ENCODE data around the gene IL21. TPM values are rescaled to one million over a fixed set of nuclear protein-coding genes. Genes with fewer than 3 reads are reported as not detected.

The IL21 gene
- polyA plus RNA-seq, 1 of the 3 experiments (the other 2 are of a cell fraction): not detected

- H3K4me1 ChIP-seq (ENCODE audit: control insufficient read depth in 1 of 2, insufficient read depth in 2 of 2, low read depth in 1 of 2, low read length in 1 of 2): no peaks in the 10 kb centered on the region
- POLR2A ChIA-PET: no interaction called here
These were observed 31.5 kb upstream of the IL21 start for GRCh38 chr4:122652379-122652778.

GRCh38 chr4:122650148-122650547 is 29.3 kb upstream of the IL21 start:
- no peak overlapping the region for H3K4me2 ChIP-seq
- H3K36me3 ChIP-seq (replicated peaks in 1 of 2; ENCODE audit: control insufficient read depth in 1 of 2, insufficient read depth in 2 of 2, low read length in 1 of 2): no peaks in the 10 kb centered on the region
- H3K4me3 ChIP-seq (ENCODE audit: low read depth in 2 of 2, low read length in 1 of 2): no peak overlapping the region
- no peak overlapping the region for H3K9ac ChIP-seq
- no peaks in the 10 kb centered on the region for H3K27me3 ChIP-seq (ENCODE audit: insufficient read depth)
- H3F3A ChIP-seq (replicated peaks; ENCODE audit: insufficient read depth): no peaks in the 10 kb centered on the region
- TF ChIP-seq TEAD4 (IDR thresholded peaks at IDR 0.05; ENCODE audit: borderline replicate concordance, insufficient read depth) (no peak), CHD2 (IDR thresholded peaks at IDR 0.05; ENCODE audit: low read length, partially characterized antibody) (no peak), FOXM1 (IDR thresholded peaks at IDR 0.05; ENCODE audit: low read depth) (no peak), FOSL2 (IDR thresholded peaks at IDR 0.05; ENCODE audit: borderline replicate concordance, low read depth) (no peak)
- H2AFZ ChIP-seq (ENCODE audit: low read depth): no peak overlapping the region
- POLR2A ChIA-PET: no interaction called here
- H3K9me2 ChIP-seq: no peaks in the 10 kb centered on the region
- 91% methylated on average over 1 of the region's 1 CpG for WGBS (ENCODE audit: low lambda C conversion rate)
- H3K9me3 ChIP-seq: no peaks in the 10 kb centered on the region
- no peak overlapping the region for H3K27ac ChIP-seq (ENCODE audit: low read depth in 2 of 2, low read length in 1 of 2)
- H3K79me2 ChIP-seq (ENCODE audit: insufficient read depth): no peaks in the 10 kb centered on the region
- no peak for DNase-seq
- no peaks in the 10 kb centered on the region for H4K20me1 ChIP-seq (ENCODE audit: insufficient read depth)
- CTCF ChIA-PET: no interaction called here
- no peaks in the 10 kb centered on the region for H3K4me1 ChIP-seq (ENCODE audit: control insufficient read depth in 1 of 2, insufficient read depth in 2 of 2, low read depth in 1 of 2, low read length in 1 of 2)

More at GRCh38 chr4:122652379-122652778, 31.5 kb upstream of the IL21 start:
- H3K27me3 ChIP-seq (ENCODE audit: insufficient read depth): no peaks in the 10 kb centered on the region
- no peak overlapping the region for H3K4me2 ChIP-seq
- no peaks in the 10 kb centered on the region for H4K20me1 ChIP-seq (ENCODE audit: insufficient read depth)
- H3K36me3 ChIP-seq (replicated peaks in 1 of 2; ENCODE audit: control insufficient read depth in 1 of 2, insufficient read depth in 2 of 2, low read length in 1 of 2): no peaks in the 10 kb centered on the region
- H3K9me3 ChIP-seq: no peaks in the 10 kb centered on the region
- 7% methylated on average over 1 of the region's 3 CpGs for WGBS (ENCODE audit: low lambda C conversion rate)
- peak; percentile 63 for TF ChIP-seq CTCF (IDR thresholded peaks at IDR 0.05)
- TF ChIP-seq SMC3 (IDR thresholded peaks at IDR 0.05; ENCODE audit: low read depth, low read length): peak; percentile 43
- no peak for TF ChIP-seq EZH2phosphoT487 (IDR thresholded peaks at IDR 0.05; ENCODE audit: borderline replicate concordance, low read depth)
- peak; percentile 51 for TF ChIP-seq RAD21 (IDR thresholded peaks at IDR 0.05; ENCODE audit: low read length)
- no peak overlapping the region for H2AFZ ChIP-seq (ENCODE audit: low read depth)
- no peak overlapping the region for H3K9ac ChIP-seq
- no peak overlapping the region for H3K27ac ChIP-seq (ENCODE audit: low read depth in 2 of 2, low read length in 1 of 2)
- no peak overlapping the region for H3K4me3 ChIP-seq (ENCODE audit: low read depth in 2 of 2, low read length in 1 of 2)
- CTCF ChIA-PET: no interaction called here
- H3K9me2 ChIP-seq: no peaks in the 10 kb centered on the region
- H3K79me2 ChIP-seq (ENCODE audit: insufficient read depth): no peaks in the 10 kb centered on the region
- no peaks in the 10 kb centered on the region for H3F3A ChIP-seq (replicated peaks; ENCODE audit: insufficient read depth)
- DNase-seq: peak; percentile 33

- H3K9ac ChIP-seq: no peak overlapping the region
- H3K27ac ChIP-seq (ENCODE audit: low read depth in 2 of 2, low read length in 1 of 2): no peak overlapping the region
- H2AFZ ChIP-seq (ENCODE audit: low read depth): no peak overlapping the region; the same call in 1 of the 2 replicates
- POLR2A ChIA-PET: no interaction called here
- no peaks in the 10 kb centered on the region for H3K9me3 ChIP-seq
- no peaks in the 10 kb centered on the region for H3K9me2 ChIP-seq
- WGBS (ENCODE audit: low lambda C conversion rate): 39% methylated on average over 3 of the region's 3 CpGs
- CTCF ChIA-PET: no interaction called here
- H4K20me1 ChIP-seq (ENCODE audit: insufficient read depth): no peaks in the 10 kb centered on the region
- H3K36me3 ChIP-seq (replicated peaks in 1 of 2; ENCODE audit: control insufficient read depth in 1 of 2, insufficient read depth in 2 of 2, low read length in 1 of 2): no peaks in the 10 kb centered on the region
- no peaks in the 10 kb centered on the region for H3F3A ChIP-seq (replicated peaks; ENCODE audit: insufficient read depth)
- H3K4me1 ChIP-seq (ENCODE audit: control insufficient read depth in 1 of 2, insufficient read depth in 2 of 2, low read depth in 1 of 2, low read length in 1 of 2): no peaks in the 10 kb centered on the region
- no peaks in the 10 kb centered on the region for H3K27me3 ChIP-seq (ENCODE audit: insufficient read depth)
- DNase-seq: no peak
- no peak overlapping the region for H3K4me2 ChIP-seq
- H3K79me2 ChIP-seq (ENCODE audit: insufficient read depth): no peaks in the 10 kb centered on the region
- H3K4me3 ChIP-seq (ENCODE audit: low read depth in 2 of 2, low read length in 1 of 2): no peak overlapping the region
- TF ChIP-seq RXRA (IDR thresholded peaks at IDR 0.05; ENCODE audit: borderline replicate concordance, low read depth) (no peak), YY1 (IDR thresholded peaks at IDR 0.05; ENCODE audit: low read depth) (no peak), GATA2 (CRISPR knock-in tag; IDR thresholded peaks at IDR 0.05) (no peak), NRF1 (IDR thresholded peaks at IDR 0.05; ENCODE audit: low read depth, low read length) (no peak), IRF3 (IDR thresholded peaks at IDR 0.05; ENCODE audit: low read depth, low read length) (no peak), RAD21 (IDR thresholded peaks at IDR 0.05; ENCODE audit: low read length) (no peak), POLR2AphosphoS5 (IDR thresholded peaks at IDR 0.05; ENCODE audit: low read depth, low read length) (no peak), SMC3 (IDR thresholded peaks at IDR 0.05; ENCODE audit: low read depth, low read length) (no peak), TEAD4 (IDR thresholded peaks at IDR 0.05; ENCODE audit: borderline replicate concordance, insufficient read depth) (no peak), REST (IDR thresholded peaks at IDR 0.05; ENCODE audit: low read depth, low read length) (no peak)
These were observed 26.8 kb upstream of the IL21 start for GRCh38 chr4:122647656-122648055.
